ENCODE measurements around the gene NUDT3. TPM values are rescaled to one million over a fixed set of nuclear protein-coding genes. Genes with fewer than 3 reads are reported as not detected.

NUDT3 gene
- total RNA-seq, 1 experiment from 2014 or later: 48.4 TPM

- Mint-ChIP-seq H3K4me3 (ENCODE audit: low read depth, unreplicated experiment) (no peak overlapping the region), H3K4me1 (ENCODE audit: low read depth, unreplicated experiment) (no peaks in the 10 kb centered on the region), H3K27me3 (ENCODE audit: unreplicated experiment) (peaks cover 10% of the 10 kb centered on the region), H3K9me3 (ENCODE audit: low read depth, unreplicated experiment) (peaks cover 6% of the 10 kb centered on the region), H3K36me3 (ENCODE audit: insufficient read depth, unreplicated experiment) (no peaks in the 10 kb centered on the region), H3K27ac (ENCODE audit: unreplicated experiment) (no peak overlapping the region)
- TF ChIP-seq CTCF (IDR thresholded peaks at IDR 0.05; ENCODE audit: unreplicated experiment): no peak
- intact Hi-C loops (cut with micrococcal nuclease; ENCODE audit: unreplicated experiment): no loop called here
- no peak for DNase-seq
- BruUV-seq (replicated peaks): no TSS peak
- CTCF ChIA-PET: interaction anchor here (0.6 kb wide), 1 partner anchor 214 kb away, joined by 4 read pairs; no protein-coding TSS in a partner anchor
These were observed 45.1 kb upstream of the NUDT3 start for GRCh38 chr6:34437644-34437970.

DNA sequence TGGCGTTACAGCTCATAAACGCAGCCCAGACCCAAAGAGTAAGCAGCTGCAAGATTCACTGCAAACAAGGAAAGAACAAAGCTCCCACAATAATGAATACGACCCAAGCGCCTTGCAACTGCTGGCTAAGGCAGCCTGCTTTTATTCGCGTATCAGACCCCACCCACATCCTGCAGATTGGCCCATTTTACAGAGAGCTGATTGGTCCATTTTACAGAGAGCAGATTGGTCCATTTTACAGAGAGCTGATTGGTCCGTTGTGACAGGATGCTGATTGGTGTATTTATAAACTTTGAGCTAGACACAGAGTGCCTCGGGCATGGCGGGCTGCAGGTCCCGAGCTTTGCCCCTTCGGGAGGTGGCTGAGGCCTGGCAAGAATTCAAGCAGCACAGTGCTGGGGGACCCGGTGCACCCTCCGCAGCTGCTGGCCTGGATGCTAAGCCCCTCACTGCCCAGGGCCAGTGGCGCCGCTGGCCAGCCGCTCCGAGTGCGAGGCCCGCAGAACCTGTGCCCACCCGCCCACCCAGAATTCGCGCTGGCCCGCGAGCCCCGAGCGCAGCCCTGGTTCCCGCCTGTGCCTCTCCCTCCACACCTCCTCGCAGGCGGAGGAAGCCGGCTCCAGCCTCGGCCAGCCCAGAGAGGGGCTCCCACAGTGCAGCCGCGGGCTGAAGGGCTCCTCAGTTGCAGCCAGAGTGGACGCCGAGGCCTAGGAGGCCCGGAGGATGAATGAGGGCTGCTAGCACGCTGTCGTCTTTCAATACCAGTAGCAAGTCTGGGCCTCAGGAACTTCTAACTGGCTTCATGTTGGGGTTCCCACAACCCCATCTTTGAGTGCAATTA lies 44.6 kb upstream of the NUDT3 start:
- no peak for TF ChIP-seq CTCF (IDR thresholded peaks at IDR 0.05; ENCODE audit: unreplicated experiment)
- H3K9me3 Mint-ChIP-seq (ENCODE audit: low read depth, unreplicated experiment): peaks cover 6% of the 10 kb centered on the region
- no peak for DNase-seq
- H3K4me3 Mint-ChIP-seq (ENCODE audit: low read depth, unreplicated experiment): no peak overlapping the region
- no peak overlapping the region for H3K27ac Mint-ChIP-seq (ENCODE audit: unreplicated experiment)
- H3K27me3 Mint-ChIP-seq (ENCODE audit: unreplicated experiment): peaks cover 14% of the 10 kb centered on the region
- intact Hi-C loops (cut with micrococcal nuclease; ENCODE audit: unreplicated experiment): no loop called here
- BruUV-seq (replicated peaks): no TSS peak
- H3K36me3 Mint-ChIP-seq (ENCODE audit: insufficient read depth, unreplicated experiment): no peaks in the 10 kb centered on the region
- H3K4me1 Mint-ChIP-seq (ENCODE audit: low read depth, unreplicated experiment): no peaks in the 10 kb centered on the region
- CTCF ChIA-PET: interaction anchor here (0.6 to 0.9 kb wide), 4 partner anchors 10 to 506 kb away, joined by 3 to 7 read pairs (median 4); no protein-coding TSS in a partner anchor

GRCh38 chr6:34435916-34436315 lies 43.4 kb upstream of the NUDT3 start:
- Mint-ChIP-seq H3K4me3 (ENCODE audit: low read depth, unreplicated experiment) (no peak overlapping the region), H3K27ac (ENCODE audit: unreplicated experiment) (no peak overlapping the region), H3K4me1 (ENCODE audit: low read depth, unreplicated experiment) (no peaks in the 10 kb centered on the region), H3K36me3 (ENCODE audit: insufficient read depth, unreplicated experiment) (no peaks in the 10 kb centered on the region), H3K27me3 (ENCODE audit: unreplicated experiment) (peaks cover 25% of the 10 kb centered on the region), H3K9me3 (ENCODE audit: low read depth, unreplicated experiment) (peaks cover 6% of the 10 kb centered on the region)
- BruUV-seq (replicated peaks): no TSS peak
- no peak for TF ChIP-seq CTCF (IDR thresholded peaks at IDR 0.05; ENCODE audit: unreplicated experiment)
- no peak for DNase-seq
- CTCF ChIA-PET: interaction anchor here (0.6 kb wide), 1 partner anchor 14 kb away, joined by 3 read pairs; no protein-coding TSS in a partner anchor
- intact Hi-C loops (cut with micrococcal nuclease; ENCODE audit: unreplicated experiment): no loop called here

GRCh38 chr6:34425498-34426410 lies 33.3 kb upstream of the NUDT3 start, which contains the start of gene RPS10:
TSS of gene RPS10 (minus strand) at chr6:34426069. CDS start at chr6:34425221, 848 bp downstream.
- Mint-ChIP-seq H3K36me3 (ENCODE audit: insufficient read depth, unreplicated experiment) (peaks cover 61% of the 10 kb centered on the region), H3K9me3 (ENCODE audit: low read depth, unreplicated experiment) (peaks cover 3% of the 10 kb centered on the region), H3K4me3 (ENCODE audit: low read depth, unreplicated experiment) (peak within 1 kb of the TSS; percentile 100), H3K27ac (ENCODE audit: unreplicated experiment) (peak within 1 kb of the TSS; percentile 100), H3K4me1 (ENCODE audit: low read depth, unreplicated experiment) (peaks cover 21% of the 10 kb centered on the region), H3K27me3 (ENCODE audit: unreplicated experiment) (peaks cover 21% of the 10 kb centered on the region)
- intact Hi-C loops (cut with micrococcal nuclease; ENCODE audit: unreplicated experiment): no loop called here
- DNase-seq: peak; percentile 100
- CTCF ChIA-PET: interaction anchor here (0.5 to 1.7 kb wide), 12 partner anchors 9 to 714 kb away, joined by 3 to 25 read pairs (median 4); partner anchors contain the start of gene SMIM29
- TSS peak; percentile 52 for BruUV-seq (replicated peaks)
- TF ChIP-seq CTCF (IDR thresholded peaks at IDR 0.05; ENCODE audit: unreplicated experiment): no peak
